HG03108 (cell line): ENCODE results near the gene THBS2.

Source experiments
- ATAC-seq: cut with Tn5 transposase; IDR thresholded peaks from one replicate; pipeline ENCODE4 v1.9.1; 2021; ENCODE audit warnings: moderate library complexity; ENCODE audit not compliant: unreplicated experiment

The THBS2 gene

GRCh38 chr6:169168302-169168630, 85.4 kb downstream of the THBS2 start:
- ATAC-seq: no peak

GRCh38 chr6:169167581-169168301, 85.9 kb downstream of the THBS2 start:
- no peak for ATAC-seq

GRCh38 chr6:169166896-169167580, 86.6 kb downstream of the THBS2 start:
- ATAC-seq: no peak
